Measurements from ENCODE around the gene APCDD1L.

DNA sequence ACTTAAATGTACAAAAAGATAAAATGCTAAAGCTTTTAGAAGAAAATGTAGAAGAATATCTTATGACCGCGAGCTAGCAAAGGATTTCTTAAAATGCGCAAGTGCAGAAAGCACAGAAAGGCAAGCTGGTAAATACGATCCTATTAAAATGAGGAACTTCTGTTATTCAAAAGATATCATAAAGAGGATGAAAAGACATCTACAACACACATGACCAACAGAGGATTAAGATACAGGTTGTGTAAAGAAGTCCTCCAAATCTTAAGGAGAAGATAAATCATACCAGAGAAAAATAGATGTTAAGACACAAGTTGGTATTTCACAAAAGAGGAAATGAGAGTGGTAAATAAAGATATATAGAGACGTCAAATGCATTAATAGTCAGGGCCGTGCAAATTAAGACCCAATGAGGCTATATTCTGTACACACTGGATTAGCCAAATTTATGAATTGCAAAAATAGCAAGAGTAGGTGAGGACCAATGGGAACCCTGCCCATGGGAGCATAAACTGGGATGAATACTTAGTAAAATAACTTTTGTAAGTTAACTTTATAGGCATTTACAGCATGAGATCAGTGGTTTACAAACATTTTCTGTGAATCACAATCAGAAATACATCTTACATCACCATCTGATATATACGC is 23.0 kb downstream of the APCDD1L start:
- TF ChIP-seq, protein P1, sequence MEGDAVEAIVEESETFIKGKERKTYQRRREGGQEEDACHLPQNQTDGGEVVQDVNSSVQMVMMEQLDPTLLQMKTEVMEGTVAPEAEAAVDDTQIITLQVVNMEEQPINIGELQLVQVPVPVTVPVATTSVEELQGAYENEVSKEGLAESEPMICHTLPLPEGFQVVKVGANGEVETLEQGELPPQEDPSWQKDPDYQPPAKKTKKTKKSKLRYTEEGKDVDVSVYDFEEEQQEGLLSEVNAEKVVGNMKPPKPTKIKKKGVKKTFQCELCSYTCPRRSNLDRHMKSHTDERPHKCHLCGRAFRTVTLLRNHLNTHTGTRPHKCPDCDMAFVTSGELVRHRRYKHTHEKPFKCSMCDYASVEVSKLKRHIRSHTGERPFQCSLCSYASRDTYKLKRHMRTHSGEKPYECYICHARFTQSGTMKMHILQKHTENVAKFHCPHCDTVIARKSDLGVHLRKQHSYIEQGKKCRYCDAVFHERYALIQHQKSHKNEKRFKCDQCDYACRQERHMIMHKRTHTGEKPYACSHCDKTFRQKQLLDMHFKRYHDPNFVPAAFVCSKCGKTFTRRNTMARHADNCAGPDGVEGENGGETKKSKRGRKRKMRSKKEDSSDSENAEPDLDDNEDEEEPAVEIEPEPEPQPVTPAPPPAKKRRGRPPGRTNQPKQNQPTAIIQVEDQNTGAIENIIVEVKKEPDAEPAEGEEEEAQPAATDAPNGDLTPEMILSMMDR (IDR thresholded peaks at IDR 0.05; ENCODE audit: insufficient read depth, low read depth, low read length) = no peak
- no peak for TF ChIP-seq EZH2 (IDR thresholded peaks at IDR 0.05; ENCODE audit: insufficient read depth, low read length)
